LNCaP clone FGC (cell line): Measurements from ENCODE around the gene DNAI1.

Source experiments
- DNase-seq: peaks from one replicate; pipeline ENCODE4 v3.0.0-alpha.2; 2011; ENCODE audit warnings: low read depth
- H3K4me3 ChIP-seq: 2 replicates; pipeline ENCODE4 v1.5.1; 2011; ENCODE audit warnings: mild to moderate bottlenecking, low read depth, low read length, control low read depth
- CTCF ChIP-seq: IDR thresholded peaks from 2 replicates; pipeline ENCODE4 v1.5.1; 2012; ENCODE audit warnings: mild to moderate bottlenecking; ENCODE audit not compliant: control insufficient read depth, insufficient read depth; ENCODE audit errors: extremely low read depth

The DNAI1 gene

GRCh38 chr9:34547960-34548611 lies 89.5 kb downstream of the DNAI1 start:
- H3K4me3 ChIP-seq, result no peak overlapping the region
- TF ChIP-seq CTCF, result peak; percentile 89
- no peak for DNase-seq

- no peak for TF ChIP-seq CTCF
- DNase-seq, result no peak
- no peak overlapping the region for H3K4me3 ChIP-seq
Measured at GRCh38 chr9:34549407-34549732, 90.8 kb downstream of the DNAI1 start.

GRCh38 chr9:34550016-34550680 lies 91.5 kb downstream of the DNAI1 start:
- no peak overlapping the region for H3K4me3 ChIP-seq
- no peak for DNase-seq

GRCh38 chr9:34550681-34551270 lies 92.2 kb downstream of the DNAI1 start:
- no peak for DNase-seq
- no peak overlapping the region for H3K4me3 ChIP-seq
- no peak for TF ChIP-seq CTCF

More at GRCh38 chr9:34550016-34550680, 91.5 kb downstream of the DNAI1 start:
- TF ChIP-seq CTCF, result no peak

GRCh38 chr9:34551751-34552605 lies 93.4 kb downstream of the DNAI1 start:
- no peak for DNase-seq
- no peak for TF ChIP-seq CTCF
- H3K4me3 ChIP-seq, result no peak overlapping the region

GRCh38 chr9:34552606-34552981 lies 94.0 kb downstream of the DNAI1 start:
- H3K4me3 ChIP-seq, result no peak overlapping the region
- no peak for DNase-seq
- TF ChIP-seq CTCF, result no peak
